ENCODE measurements around the gene PSMC4.

Gene PSMC4

DNA sequence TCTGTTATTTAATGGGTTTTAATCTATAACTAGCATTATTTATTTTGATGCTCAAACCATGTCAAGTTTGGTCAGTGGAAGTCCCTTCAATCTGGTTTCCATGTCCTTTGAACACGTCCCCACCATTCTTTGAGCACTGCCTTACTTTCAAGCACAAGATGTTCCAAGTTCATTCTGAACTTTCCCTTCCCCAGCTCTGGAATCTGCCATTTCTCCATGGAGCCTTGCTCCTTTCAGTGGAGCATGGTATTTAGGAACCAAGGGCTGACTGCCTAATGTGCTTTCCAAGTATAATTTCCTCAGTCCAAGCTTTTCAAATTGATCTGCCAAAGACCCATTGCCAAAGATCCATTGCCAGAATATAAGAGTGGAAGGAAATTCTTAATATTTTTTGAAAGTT, 24.8 kb downstream of the PSMC4 start:
- Histone ChIP-seq H3K4me1 (ENCODE audit: insufficient read depth, low read length) (no peaks in the 10 kb centered on the region), H3K4me3 (ENCODE audit: low read length) (peak overlapping the region; percentile 97), H3K27ac (ENCODE audit: low read length) (no peak overlapping the region), H3K27me3 (ENCODE audit: insufficient read depth, low read length) (no peaks in the 10 kb centered on the region), H3K9ac (ENCODE audit: low read depth, low read length) (no peak overlapping the region), H3K9me3 (ENCODE audit: insufficient read depth, low read depth, low read length) (peaks cover 18% of the 10 kb centered on the region), H3K36me3 (ENCODE audit: insufficient read depth, low read depth, low read length) (no peaks in the 10 kb centered on the region)

DNA sequence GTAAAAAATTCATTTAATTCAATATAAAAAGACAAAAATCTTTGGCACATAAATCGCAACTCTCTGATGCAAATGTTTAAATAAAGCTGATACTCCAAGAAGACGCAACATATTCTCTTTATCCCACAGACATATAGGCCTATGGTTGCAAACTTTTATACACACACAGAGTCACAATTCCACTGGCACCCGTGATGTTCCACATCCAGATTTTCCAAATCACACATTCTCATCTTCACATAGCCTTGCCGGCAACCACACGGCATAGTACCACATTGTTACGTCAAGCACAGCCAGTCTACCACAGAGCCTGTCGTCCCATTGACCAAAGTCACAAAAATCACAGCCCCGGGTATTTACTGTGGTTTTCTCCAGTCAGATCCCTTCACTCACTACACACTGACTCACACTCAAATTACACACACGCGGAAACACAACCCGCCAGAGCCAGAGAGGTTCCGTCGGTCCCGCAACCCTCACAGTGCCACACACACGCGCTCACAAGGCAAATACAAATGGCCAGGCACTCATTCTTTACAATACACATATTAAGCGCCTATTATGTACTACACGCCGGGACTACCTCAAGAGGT, 25.3 kb downstream of the PSMC4 start:
- peak overlapping the region; percentile 87 for H3K9ac ChIP-seq (ENCODE audit: low read depth, low read length)
- no peaks in the 10 kb centered on the region for H3K36me3 ChIP-seq (ENCODE audit: insufficient read depth, low read depth, low read length)
- no peaks in the 10 kb centered on the region for H3K27me3 ChIP-seq (ENCODE audit: insufficient read depth, low read length)
- no peaks in the 10 kb centered on the region for H3K4me1 ChIP-seq (ENCODE audit: insufficient read depth, low read length)
- H3K9me3 ChIP-seq (ENCODE audit: insufficient read depth, low read depth, low read length): peaks cover 18% of the 10 kb centered on the region
- peak overlapping the region; percentile 62 for H3K27ac ChIP-seq (ENCODE audit: low read length)
- H3K4me3 ChIP-seq (ENCODE audit: low read length): peak overlapping the region; percentile 97

DNA sequence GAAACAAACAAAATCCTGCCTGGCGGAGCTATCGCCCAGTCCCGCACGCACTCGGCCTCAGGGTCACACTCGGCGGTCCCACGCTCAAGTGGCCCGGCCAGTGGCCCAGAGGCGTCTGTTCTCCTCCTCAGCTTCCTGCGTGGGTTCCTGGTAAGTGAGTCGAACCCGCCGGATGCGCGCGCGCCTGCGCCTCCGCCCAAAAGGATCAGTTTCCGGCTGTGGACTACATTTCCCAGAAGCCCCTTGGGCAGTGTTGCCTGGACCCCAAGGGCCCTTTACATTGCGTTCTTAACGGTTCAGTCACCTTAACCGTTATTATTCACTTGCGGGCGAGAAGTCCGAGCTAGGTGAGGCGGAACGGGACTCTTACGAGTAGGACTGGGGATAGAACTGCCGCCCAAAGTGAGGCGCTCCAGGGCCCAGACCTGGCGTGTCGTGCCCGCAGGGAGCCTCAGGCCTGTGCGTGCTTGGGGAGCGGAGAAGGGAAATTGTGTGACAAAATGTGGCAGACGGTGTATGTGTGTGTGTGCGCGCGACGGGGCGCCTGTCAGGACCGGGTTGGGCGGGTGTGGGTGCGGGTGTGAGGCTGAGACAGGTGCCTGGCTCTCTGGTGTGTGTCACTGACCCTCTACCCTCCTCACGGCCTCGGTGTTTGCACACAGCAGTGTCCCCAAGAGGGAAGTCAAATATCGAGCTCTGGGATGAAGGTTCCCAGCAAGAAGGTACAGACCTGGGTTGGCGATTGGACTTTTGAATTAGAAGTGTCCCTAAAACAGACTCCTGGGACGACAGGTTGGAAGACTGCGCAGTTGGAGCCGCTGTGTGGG, 26.1 kb downstream of the PSMC4 start, which contains the start of gene ZNF546:
ZNF546 (plus strand) TSS at position 250 of the 827 bp plus-strand sequence. CDS start 1,267 bp downstream, outside the sequence.
- Histone ChIP-seq H3K36me3 (ENCODE audit: insufficient read depth, low read depth, low read length) (no peaks in the 10 kb centered on the region), H3K4me1 (ENCODE audit: insufficient read depth, low read length) (no peaks in the 10 kb centered on the region), H3K27me3 (ENCODE audit: insufficient read depth, low read length) (no peaks in the 10 kb centered on the region), H3K27ac (ENCODE audit: low read length) (peak within 1 kb of the TSS; percentile 62), H3K9ac (ENCODE audit: low read depth, low read length) (peak within 1 kb of the TSS; percentile 87), H3K4me3 (ENCODE audit: low read length) (peak within 1 kb of the TSS; percentile 97), H3K9me3 (ENCODE audit: insufficient read depth, low read depth, low read length) (peaks cover 18% of the 10 kb centered on the region)

- peak overlapping the region; percentile 97 for H3K4me3 ChIP-seq (ENCODE audit: low read length)
Measured at GRCh38 chr19:39997638-39998216, 26.8 kb downstream of the PSMC4 start.

GRCh38 chr19:39998501-39998900, 27.5 kb downstream of the PSMC4 start:
- H3K9me3 ChIP-seq (ENCODE audit: insufficient read depth, low read depth, low read length): peaks cover 13% of the 10 kb centered on the region
- no peak overlapping the region for H3K4me3 ChIP-seq (ENCODE audit: low read length)
- no peaks in the 10 kb centered on the region for H3K27me3 ChIP-seq (ENCODE audit: insufficient read depth, low read length)
- no peak overlapping the region for H3K9ac ChIP-seq (ENCODE audit: low read depth, low read length)
- H3K27ac ChIP-seq (ENCODE audit: low read length): no peak overlapping the region
- no peaks in the 10 kb centered on the region for H3K4me1 ChIP-seq (ENCODE audit: insufficient read depth, low read length)
- H3K36me3 ChIP-seq (ENCODE audit: insufficient read depth, low read depth, low read length): no peaks in the 10 kb centered on the region

More at GRCh38 chr19:39997638-39998216, 26.8 kb downstream of the PSMC4 start:
- H3K4me1 ChIP-seq (ENCODE audit: insufficient read depth, low read length): no peaks in the 10 kb centered on the region
- H3K9me3 ChIP-seq (ENCODE audit: insufficient read depth, low read depth, low read length): peaks cover 18% of the 10 kb centered on the region
- peak overlapping the region; percentile 87; the same call in 1 of the 2 replicates for H3K9ac ChIP-seq (ENCODE audit: low read depth, low read length)
- no peaks in the 10 kb centered on the region for H3K27me3 ChIP-seq (ENCODE audit: insufficient read depth, low read length)
- no peaks in the 10 kb centered on the region for H3K36me3 ChIP-seq (ENCODE audit: insufficient read depth, low read depth, low read length)
- H3K27ac ChIP-seq (ENCODE audit: low read length): no peak overlapping the region

DNA sequence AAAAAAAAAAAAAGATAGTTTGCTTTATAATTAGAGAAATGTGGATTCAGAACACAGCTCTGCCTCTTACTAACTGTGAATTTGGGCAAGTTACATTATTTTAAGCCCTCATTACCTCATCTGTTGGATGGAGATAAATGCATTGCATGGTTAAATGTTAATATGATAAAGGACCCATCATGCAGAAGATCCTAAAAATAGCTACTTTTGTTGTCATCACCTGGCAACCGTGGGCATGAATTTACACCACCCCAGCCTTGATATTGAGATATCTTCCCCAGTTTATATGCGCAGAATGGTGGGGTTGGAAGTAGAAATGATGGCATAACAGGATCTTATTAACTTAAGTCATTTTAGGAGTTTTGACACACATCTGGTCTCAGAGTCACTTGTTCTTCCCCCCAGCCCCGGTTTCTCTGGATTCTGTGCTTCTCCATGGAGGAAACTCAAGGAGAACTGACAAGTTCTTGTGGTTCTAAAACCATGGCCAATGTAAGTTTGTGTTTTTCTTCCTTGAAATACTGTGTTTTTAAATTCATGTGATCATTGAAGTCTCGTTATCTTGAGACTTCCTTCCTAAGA, 34.8 kb downstream of the PSMC4 start:
- Histone ChIP-seq H3K9ac (ENCODE audit: low read depth, low read length) (no peak overlapping the region), H3K27me3 (ENCODE audit: insufficient read depth, low read length) (no peaks in the 10 kb centered on the region), H3K36me3 (ENCODE audit: insufficient read depth, low read depth, low read length) (peaks cover 13% of the 10 kb centered on the region; the same call in 1 of the 2 replicates), H3K4me3 (ENCODE audit: low read length) (no peak overlapping the region), H3K4me1 (ENCODE audit: insufficient read depth, low read length) (no peaks in the 10 kb centered on the region), H3K27ac (ENCODE audit: low read length) (no peak overlapping the region), H3K9me3 (ENCODE audit: insufficient read depth, low read depth, low read length) (peaks cover 8% of the 10 kb centered on the region)

DNA sequence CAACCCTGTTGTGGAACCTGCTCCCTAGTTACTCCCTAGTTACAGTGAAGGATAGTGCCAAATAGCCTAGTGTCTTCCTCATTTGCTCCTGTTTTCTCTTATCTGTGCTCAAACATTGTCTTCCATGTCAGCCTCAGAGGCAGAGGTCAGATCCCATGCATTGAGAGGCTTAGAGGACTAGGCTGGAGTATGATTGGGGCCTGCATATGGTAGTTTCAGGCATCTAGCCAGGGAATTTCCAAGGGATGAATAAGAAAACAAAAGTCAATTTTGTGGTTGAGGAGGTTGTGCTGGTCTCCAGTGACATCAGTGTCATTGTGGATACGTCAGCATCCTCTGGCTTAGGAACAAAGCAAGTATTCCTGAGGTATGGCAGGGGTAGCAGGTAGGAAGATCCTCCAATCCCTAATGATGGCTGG, 35.3 kb downstream of the PSMC4 start:
- H3K4me3 ChIP-seq (ENCODE audit: low read length): no peak overlapping the region
- H3K27ac ChIP-seq (ENCODE audit: low read length): no peak overlapping the region
- no peaks in the 10 kb centered on the region for H3K27me3 ChIP-seq (ENCODE audit: insufficient read depth, low read length)
- H3K4me1 ChIP-seq (ENCODE audit: insufficient read depth, low read length): no peaks in the 10 kb centered on the region
- H3K9me3 ChIP-seq (ENCODE audit: insufficient read depth, low read depth, low read length): peaks cover 9% of the 10 kb centered on the region
- peaks cover 13% of the 10 kb centered on the region; the same call in 1 of the 2 replicates for H3K36me3 ChIP-seq (ENCODE audit: insufficient read depth, low read depth, low read length)
- H3K9ac ChIP-seq (ENCODE audit: low read depth, low read length): no peak overlapping the region

DNA sequence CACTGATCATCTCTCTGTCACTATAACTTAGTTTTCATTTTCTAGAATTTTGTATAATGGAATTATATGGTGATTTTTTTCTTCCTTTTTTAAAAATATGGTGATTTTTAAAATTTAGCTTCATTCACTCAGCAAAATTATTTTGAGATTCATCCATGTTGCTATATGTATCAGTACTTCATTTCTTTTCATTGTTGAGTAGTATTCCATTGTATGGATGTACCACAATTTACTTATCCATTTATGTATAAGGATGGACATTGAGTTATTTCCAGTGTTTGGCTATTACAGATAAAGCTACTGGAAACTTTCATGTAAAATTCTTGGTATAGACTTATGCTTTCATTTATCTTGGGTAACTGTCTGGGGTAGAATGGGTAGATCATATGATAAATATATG, 38.7 kb downstream of the PSMC4 start:
- Histone ChIP-seq H3K36me3 (ENCODE audit: insufficient read depth, low read depth, low read length) (peaks cover 23% of the 10 kb centered on the region; the same call in 1 of the 2 replicates), H3K4me1 (ENCODE audit: insufficient read depth, low read length) (no peaks in the 10 kb centered on the region), H3K27me3 (ENCODE audit: insufficient read depth, low read length) (no peaks in the 10 kb centered on the region), H3K9ac (ENCODE audit: low read depth, low read length) (no peak overlapping the region), H3K9me3 (ENCODE audit: insufficient read depth, low read depth, low read length) (peaks cover 40% of the 10 kb centered on the region), H3K4me3 (ENCODE audit: low read length) (no peak overlapping the region), H3K27ac (ENCODE audit: low read length) (no peak overlapping the region)

DNA sequence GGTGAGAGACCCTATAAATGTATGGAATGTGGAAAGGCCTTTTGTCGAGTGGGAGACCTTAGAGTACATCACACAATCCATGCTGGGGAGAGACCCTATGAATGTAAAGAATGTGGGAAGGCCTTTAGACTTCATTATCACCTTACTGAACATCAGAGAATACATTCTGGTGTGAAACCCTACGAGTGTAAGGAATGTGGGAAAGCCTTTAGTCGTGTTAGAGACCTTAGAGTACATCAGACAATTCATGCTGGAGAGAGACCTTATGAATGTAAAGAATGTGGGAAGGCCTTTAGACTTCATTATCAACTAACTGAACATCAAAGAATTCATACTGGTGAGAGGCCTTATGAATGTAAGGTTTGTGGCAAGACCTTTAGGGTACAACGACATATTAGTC, 43.0 kb downstream of the PSMC4 start:
- Histone ChIP-seq H3K9ac (ENCODE audit: low read depth, low read length) (no peak overlapping the region), H3K36me3 (ENCODE audit: insufficient read depth, low read depth, low read length) (peaks cover 18% of the 10 kb centered on the region; the same call in 1 of the 2 replicates), H3K27me3 (ENCODE audit: insufficient read depth, low read length) (no peaks in the 10 kb centered on the region), H3K27ac (ENCODE audit: low read length) (no peak overlapping the region), H3K9me3 (ENCODE audit: insufficient read depth, low read depth, low read length) (peaks cover 81% of the 10 kb centered on the region), H3K4me3 (ENCODE audit: low read length) (peak overlapping the region; percentile 27; the same call in 1 of the 2 replicates), H3K4me1 (ENCODE audit: insufficient read depth, low read length) (no peaks in the 10 kb centered on the region)

DNA sequence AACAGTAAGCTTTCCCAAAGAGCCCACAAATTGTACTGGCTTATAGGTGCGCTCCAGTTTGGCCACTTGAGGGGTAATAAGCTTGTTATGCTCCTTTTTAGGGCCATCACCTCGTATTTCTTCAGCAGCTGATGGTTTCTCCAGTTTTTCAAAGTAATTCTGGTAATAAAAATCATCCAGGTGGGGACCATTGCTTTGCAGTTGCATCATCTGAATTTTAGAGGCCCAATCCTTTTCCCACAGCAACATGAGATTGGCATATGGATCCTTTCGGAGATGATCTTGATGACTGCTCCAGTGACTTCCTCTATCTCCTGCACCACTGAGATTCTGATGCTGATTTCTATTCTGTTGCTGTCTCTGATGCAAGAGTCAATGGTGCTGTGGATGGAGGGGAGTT, 53.0 kb downstream of the PSMC4 start:
- peaks cover 83% of the 10 kb centered on the region for H3K9me3 ChIP-seq (ENCODE audit: insufficient read depth, low read depth, low read length)

GRCh38 chr19:40025938-40026596, 55.1 kb downstream of the PSMC4 start:
- H3K9me3 ChIP-seq (ENCODE audit: insufficient read depth, low read depth, low read length): peaks cover 88% of the 10 kb centered on the region
- H3K4me3 ChIP-seq (ENCODE audit: low read length): no peak overlapping the region

More for the DNA sequence above, 53.0 kb downstream of the PSMC4 start:
- no peaks in the 10 kb centered on the region for H3K36me3 ChIP-seq (ENCODE audit: insufficient read depth, low read depth, low read length)
- H3K27me3 ChIP-seq (ENCODE audit: insufficient read depth, low read length): no peaks in the 10 kb centered on the region
- H3K27ac ChIP-seq (ENCODE audit: low read length): no peak overlapping the region
- no peaks in the 10 kb centered on the region for H3K4me1 ChIP-seq (ENCODE audit: insufficient read depth, low read length)
- no peak overlapping the region for H3K9ac ChIP-seq (ENCODE audit: low read depth, low read length)
- no peak overlapping the region for H3K4me3 ChIP-seq (ENCODE audit: low read length)

More at GRCh38 chr19:40025938-40026596, 55.1 kb downstream of the PSMC4 start:
- Histone ChIP-seq H3K27ac (ENCODE audit: low read length) (no peak overlapping the region), H3K36me3 (ENCODE audit: insufficient read depth, low read depth, low read length) (no peaks in the 10 kb centered on the region), H3K9ac (ENCODE audit: low read depth, low read length) (no peak overlapping the region), H3K27me3 (ENCODE audit: insufficient read depth, low read length) (no peaks in the 10 kb centered on the region), H3K4me1 (ENCODE audit: insufficient read depth, low read length) (no peaks in the 10 kb centered on the region)

Data from iPS-20b (cell line).